Left ventricle myocardium inferior (tissue), 1 donor: ENCODE data around the gene TIPRL. TPM values are rescaled to one million over a fixed set of nuclear protein-coding genes. Genes with fewer than 3 reads are reported as not detected.

Experiments used
- DNase-seq: peaks from one replicate; pipeline ENCODE4 v3.0.0-alpha.2; 2020
- H3K27ac ChIP-seq: fragments of 200-600 bp; replicated peaks from 2 replicates; pipeline ENCODE4 v1.8.0; 2021
- H3K27me3 ChIP-seq: fragments of 200-600 bp; 2 replicates; pipeline ENCODE4 v1.8.0; 2021; ENCODE audit warnings: low read depth
- H3K36me3 ChIP-seq: fragments of 200-600 bp; 2 replicates; pipeline ENCODE4 v1.8.0; 2021
- H3K4me1 ChIP-seq: fragments of 200-600 bp; 2 replicates; pipeline ENCODE4 v1.8.0; 2021
- H3K4me3 ChIP-seq: fragments of 200-600 bp; 2 replicates; pipeline ENCODE4 v1.8.0; 2021; ENCODE audit warnings: mild to moderate bottlenecking, moderate library complexity
- H3K9me3 ChIP-seq: fragments of 200-600 bp; replicated peaks from 2 replicates; pipeline ENCODE4 v1.8.0; 2021
- CTCF ChIP-seq: fragments of 200-600 bp; IDR thresholded peaks from 2 replicates; pipeline ENCODE4 v1.8.0; 2021; ENCODE audit warnings: antibody characterized with exemption, mild to moderate bottlenecking, borderline replicate concordance
- intact Hi-C: fragments of 100-400 bp; cut with micrococcal nuclease; formaldehyde crosslinking; loops from one replicate; pipeline ENCODE4 v1.11.0; 2022
- total RNA-seq: library from RNA; stranded (reverse); fragmentation: NEBNext Ultra II Directional; extraction: Animal tissue kit (Norgen Biotek cat#: 25700); gene quantifications from one replicate; pipeline ENCODE4 v1.2.1, GENCODE V29; 2021
- donor health status: DM: no; HTN: yes; CAD: no; lungs with severe emphysema.

The TIPRL gene
- total RNA-seq, 1 donor from 2014 or later = 28.3 TPM

DNA sequence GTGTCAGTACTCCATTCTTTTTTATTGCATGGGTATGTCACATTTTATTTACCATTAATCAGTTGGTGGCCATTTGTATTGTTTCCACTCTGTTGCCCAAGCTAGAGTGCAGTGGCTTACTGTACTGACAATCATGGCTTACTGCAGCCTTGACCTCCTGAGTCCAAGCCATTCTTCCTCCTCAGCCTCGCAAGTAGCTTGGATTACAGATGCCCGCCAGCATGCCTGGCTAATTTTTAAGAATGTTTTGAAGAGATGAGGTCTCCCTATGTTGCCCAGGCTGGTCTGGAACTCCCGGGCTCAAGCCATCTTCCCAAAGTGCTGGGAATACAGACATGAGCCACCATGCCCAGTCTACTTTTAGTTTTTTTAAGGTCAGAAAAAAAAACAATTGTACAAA, 46.2 kb downstream of the TIPRL start:
- intact Hi-C loops = no loop called here
- peak overlapping the region; percentile 100 for H3K4me3 ChIP-seq
- DNase-seq = no peak
- no peak for TF ChIP-seq CTCF
- H3K4me1 ChIP-seq = peaks cover 48% of the 10 kb centered on the region
- H3K27me3 ChIP-seq = no peaks in the 10 kb centered on the region
- no peak overlapping the region for H3K27ac ChIP-seq
- peaks cover 4% of the 10 kb centered on the region for H3K36me3 ChIP-seq
- peaks cover 4% of the 10 kb centered on the region for H3K9me3 ChIP-seq

- peak; percentile 81 for DNase-seq
- intact Hi-C loops = no loop called here
- Histone ChIP-seq H3K4me3 (peak within 1 kb of the TSS; percentile 100), H3K36me3 (peaks cover 4% of the 10 kb centered on the region), H3K9me3 (peaks cover 4% of the 10 kb centered on the region), H3K27me3 (no peaks in the 10 kb centered on the region), H3K27ac (peak within 1 kb of the TSS; percentile 91), H3K4me1 (peaks cover 48% of the 10 kb centered on the region)
- TF ChIP-seq CTCF = no peak
These were observed 46.9 kb downstream of the TIPRL start, which contains the start of gene SFT2D2 for GRCh38 chr1:168225476-168226190. Gene SFT2D2, plus strand, starts transcription at chr1:168226004. Its CDS starts 76 bp downstream, at chr1:168226080.

DNA sequence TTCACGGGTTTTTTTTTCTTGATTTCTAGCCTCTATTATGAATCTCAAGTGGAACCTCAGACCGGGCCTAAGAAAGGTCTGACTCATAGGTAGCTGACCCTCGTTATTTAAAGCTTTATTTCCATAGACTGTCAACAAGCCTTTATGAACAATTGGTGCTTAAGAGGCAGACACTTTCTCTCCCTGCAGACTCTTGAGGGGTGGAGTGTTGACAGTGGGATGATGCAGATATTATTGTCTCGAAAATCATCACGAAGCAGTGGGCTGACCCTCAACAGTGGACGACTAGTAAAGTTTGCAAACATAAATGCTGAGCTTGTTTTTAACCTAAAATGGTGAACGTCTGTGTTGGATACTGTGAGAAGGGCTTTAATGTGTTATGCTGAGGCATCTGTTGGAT, 48.9 kb downstream of the TIPRL start:
- Histone ChIP-seq H3K9me3 (peaks cover 4% of the 10 kb centered on the region), H3K27me3 (no peaks in the 10 kb centered on the region), H3K4me3 (peak overlapping the region; percentile 100), H3K36me3 (peaks cover 14% of the 10 kb centered on the region), H3K27ac (peak overlapping the region; percentile 91), H3K4me1 (peaks cover 50% of the 10 kb centered on the region)
- intact Hi-C loops = no loop called here
- no peak for DNase-seq
- no peak for TF ChIP-seq CTCF

DNA sequence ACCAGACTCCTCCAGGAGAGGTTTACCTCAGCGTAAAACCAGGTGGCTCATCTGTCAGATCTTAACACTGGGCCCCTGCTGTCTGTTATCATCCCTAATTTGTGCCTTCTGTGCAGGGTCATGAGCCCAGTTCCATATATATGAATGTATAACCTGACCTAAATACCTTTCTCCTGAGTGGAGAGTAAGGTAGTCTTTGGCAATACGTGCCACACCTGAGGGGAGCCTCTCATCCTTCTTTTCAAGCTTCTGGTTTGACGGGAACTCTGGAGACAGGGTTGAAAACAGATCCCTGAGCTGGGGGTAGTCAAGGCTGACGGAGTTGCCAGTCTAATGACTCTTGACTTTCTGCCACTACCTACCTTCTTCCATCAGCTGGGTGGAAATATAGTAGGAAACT, 51.1 kb downstream of the TIPRL start:
- no peak for TF ChIP-seq CTCF
- intact Hi-C loops = no loop called here
- Histone ChIP-seq H3K4me1 (peaks cover 50% of the 10 kb centered on the region), H3K27me3 (no peaks in the 10 kb centered on the region), H3K27ac (no peak overlapping the region), H3K4me3 (no peak overlapping the region), H3K9me3 (no peaks in the 10 kb centered on the region), H3K36me3 (peaks cover 34% of the 10 kb centered on the region)
- DNase-seq = no peak

DNA sequence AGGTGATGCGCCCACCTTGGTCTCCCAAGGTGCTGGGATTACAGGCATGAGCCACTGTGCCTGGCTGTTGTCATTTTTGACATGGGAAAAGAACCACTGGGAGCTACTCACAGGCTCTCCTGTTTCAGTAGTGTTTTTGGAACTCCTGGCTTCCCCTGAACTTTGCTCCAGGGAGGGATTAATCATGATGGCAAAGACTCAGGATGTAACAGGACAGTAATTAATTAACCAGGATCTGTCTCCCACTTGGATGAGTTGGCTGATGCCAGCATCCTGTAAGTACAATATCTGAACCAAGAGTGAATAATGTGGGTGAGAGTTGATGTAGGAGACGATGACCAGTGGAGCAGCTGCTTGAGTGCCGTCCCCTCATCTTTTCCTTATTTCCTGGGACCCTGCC, 51.9 kb downstream of the TIPRL start:
- intact Hi-C loops = no loop called here
- Histone ChIP-seq H3K9me3 (no peaks in the 10 kb centered on the region), H3K4me3 (no peak overlapping the region), H3K27me3 (no peaks in the 10 kb centered on the region), H3K4me1 (peaks cover 48% of the 10 kb centered on the region), H3K36me3 (peaks cover 34% of the 10 kb centered on the region), H3K27ac (no peak overlapping the region)
- no peak for TF ChIP-seq CTCF
- DNase-seq = no peak
